GM18870 (cell line): ENCODE data around the gene PPP2R2B.

ENCODE experiments used
- ATAC-seq: cut with Tn5 transposase; IDR thresholded peaks from one replicate; pipeline ENCODE4 v1.9.1; 2021; ENCODE audit warnings: moderate library complexity; ENCODE audit not compliant: unreplicated experiment

PPP2R2B gene

DNA sequence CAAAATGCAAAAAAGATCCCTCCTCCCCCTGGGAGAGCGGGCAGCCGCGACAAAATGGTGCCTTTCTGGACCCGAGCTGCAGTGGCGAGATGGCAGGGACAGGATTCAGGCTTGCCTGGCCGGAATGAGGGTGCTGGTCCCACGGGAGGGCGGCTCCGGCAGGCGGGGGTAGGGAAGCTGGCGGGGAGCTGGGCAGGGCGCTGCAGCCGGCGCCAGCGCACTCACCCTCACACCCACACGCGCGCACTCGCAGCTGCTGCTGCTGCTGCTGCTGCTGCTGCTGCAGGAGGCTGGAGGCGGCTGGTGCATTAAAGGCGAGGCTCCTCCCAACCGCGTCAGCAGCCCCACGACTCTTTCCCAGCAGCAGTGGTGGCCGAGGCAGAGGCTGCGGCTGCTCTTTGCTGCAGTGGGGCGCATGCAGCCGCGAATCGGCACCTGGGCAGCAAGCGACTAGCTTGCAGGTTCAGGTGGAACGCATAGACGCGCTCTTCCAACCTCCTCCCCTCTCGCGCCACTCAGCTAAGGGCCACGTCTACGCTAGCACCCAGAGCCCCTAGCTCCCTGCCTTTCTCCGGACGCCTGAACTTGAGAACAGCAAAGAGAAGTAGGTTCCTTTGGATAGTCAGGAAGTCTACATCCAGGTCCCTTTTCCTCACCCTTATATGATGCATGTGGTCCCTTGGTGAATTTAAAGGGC lies at the start of gene PPP2R2B:
TSS of gene PPP2R2B (minus strand) at position 282 of the 697 bp plus-strand sequence.
- no peak for ATAC-seq

GRCh38 chr5:146924132-146924531 lies 45.6 kb upstream of the PPP2R2B start:
- ATAC-seq, result no peak

DNA sequence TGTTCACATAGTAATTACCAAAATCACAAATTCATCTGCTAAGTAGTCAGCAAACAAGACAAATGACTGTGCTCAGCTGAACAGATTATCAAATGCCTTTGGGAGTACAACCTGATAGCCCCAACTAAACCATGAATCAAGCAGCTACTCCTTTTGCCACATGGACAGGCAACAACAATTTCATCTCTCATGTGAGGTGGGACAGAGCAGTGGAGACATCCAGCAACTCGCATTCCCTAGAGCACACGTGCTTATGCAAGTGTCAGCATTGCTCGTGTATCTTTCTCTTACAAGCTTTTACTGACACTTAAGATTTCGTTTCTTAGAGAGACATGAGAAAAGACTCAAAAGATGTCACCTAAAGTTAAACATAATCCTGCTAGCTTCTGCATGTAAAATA lies 42.7 kb upstream of the PPP2R2B start:
- ATAC-seq, result no peak

- no peak for ATAC-seq
Observed at GRCh38 chr5:146920351-146920881, 41.9 kb upstream of the PPP2R2B start.

GRCh38 chr5:146919304-146919703 lies 40.7 kb upstream of the PPP2R2B start:
- no peak for ATAC-seq

- ATAC-seq, result no peak
Observed at GRCh38 chr5:146917931-146918330, 39.4 kb upstream of the PPP2R2B start.

- ATAC-seq, result no peak
Observed at GRCh38 chr5:146912874-146913273, 34.3 kb upstream of the PPP2R2B start.

DNA sequence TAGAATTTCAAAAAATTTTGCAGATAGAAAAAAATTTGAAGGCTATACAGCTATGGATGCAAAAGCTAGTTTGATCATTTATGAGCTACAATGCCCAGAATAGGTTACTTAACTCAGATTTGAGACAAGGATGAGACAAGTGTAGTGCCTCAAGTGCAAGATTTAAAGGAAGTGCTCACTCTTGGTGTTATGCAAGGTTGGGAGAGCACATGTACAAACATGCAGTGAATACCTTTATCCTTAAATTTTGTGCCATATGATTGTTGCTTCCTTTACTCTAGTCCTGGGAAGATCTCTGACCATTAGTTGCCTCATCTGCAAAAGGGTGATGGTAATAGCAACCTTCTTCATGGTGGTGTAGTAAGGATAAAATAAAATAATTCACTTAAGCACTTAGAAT lies 31.7 kb upstream of the PPP2R2B start:
- no peak for ATAC-seq

DNA sequence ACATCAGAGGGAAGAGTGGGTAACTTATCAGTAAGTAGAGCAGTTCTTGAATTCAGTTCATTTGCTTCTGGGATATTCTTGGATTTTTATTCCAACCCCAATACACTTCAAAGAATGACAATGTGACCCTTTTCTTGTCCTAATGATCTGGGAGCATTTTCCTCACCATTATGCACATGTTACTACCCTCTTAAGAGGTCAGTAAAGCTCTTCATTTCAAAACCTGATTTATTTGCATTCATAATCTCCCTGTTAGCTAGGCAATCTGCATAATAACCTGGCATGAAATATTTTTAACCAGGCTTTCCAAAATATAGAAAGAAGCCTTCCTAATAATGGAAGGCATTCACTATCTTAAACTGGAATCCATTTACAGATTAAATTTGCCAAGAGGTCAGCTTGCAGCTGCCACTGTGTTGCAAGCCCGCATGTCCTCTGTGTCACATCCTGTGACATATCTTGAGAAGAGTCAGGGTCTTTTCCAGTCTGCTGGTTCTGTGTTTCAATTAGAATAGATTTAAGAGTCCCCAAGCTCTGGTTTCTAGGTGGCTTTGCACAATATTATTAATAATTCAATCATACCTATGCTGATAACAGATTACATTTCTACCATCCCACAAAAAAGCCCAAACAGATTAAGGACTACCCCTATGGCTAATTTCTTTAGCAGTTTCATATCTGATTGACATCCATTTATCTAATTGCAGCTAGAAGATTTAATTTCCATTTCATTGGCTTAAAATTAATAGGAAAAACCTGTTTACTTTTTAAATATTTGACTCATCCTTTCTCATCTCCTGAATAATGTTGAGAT lies 30.9 kb upstream of the PPP2R2B start:
- ATAC-seq, result no peak

- ATAC-seq, result no peak
Observed at GRCh38 chr5:146906803-146907202, 28.2 kb upstream of the PPP2R2B start.

GRCh38 chr5:146904890-146905289 lies 26.3 kb upstream of the PPP2R2B start:
- no peak for ATAC-seq

GRCh38 chr5:146903789-146904188 lies 25.2 kb upstream of the PPP2R2B start:
- ATAC-seq, result no peak

DNA sequence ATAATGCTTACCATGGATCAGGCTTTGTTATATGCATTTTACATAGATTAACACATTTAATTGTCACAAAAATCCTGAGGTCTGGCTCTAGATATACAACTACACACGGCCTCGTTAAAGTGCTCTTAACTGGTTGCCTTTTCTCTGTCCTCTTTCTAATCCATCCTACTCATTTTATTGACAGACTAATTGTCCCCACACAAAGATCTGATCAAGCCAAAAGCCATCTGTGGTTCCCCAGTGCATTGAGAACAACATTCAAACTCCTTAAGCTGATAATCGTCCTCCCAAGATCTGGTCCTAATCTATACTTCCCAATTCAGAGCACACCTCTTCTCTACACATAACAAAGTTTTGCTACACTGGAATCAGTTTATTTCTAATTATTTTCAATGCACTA lies 23.9 kb upstream of the PPP2R2B start:
- ATAC-seq, result no peak

- no peak for ATAC-seq
Observed at GRCh38 chr5:146897061-146897460, 18.5 kb upstream of the PPP2R2B start.

DNA sequence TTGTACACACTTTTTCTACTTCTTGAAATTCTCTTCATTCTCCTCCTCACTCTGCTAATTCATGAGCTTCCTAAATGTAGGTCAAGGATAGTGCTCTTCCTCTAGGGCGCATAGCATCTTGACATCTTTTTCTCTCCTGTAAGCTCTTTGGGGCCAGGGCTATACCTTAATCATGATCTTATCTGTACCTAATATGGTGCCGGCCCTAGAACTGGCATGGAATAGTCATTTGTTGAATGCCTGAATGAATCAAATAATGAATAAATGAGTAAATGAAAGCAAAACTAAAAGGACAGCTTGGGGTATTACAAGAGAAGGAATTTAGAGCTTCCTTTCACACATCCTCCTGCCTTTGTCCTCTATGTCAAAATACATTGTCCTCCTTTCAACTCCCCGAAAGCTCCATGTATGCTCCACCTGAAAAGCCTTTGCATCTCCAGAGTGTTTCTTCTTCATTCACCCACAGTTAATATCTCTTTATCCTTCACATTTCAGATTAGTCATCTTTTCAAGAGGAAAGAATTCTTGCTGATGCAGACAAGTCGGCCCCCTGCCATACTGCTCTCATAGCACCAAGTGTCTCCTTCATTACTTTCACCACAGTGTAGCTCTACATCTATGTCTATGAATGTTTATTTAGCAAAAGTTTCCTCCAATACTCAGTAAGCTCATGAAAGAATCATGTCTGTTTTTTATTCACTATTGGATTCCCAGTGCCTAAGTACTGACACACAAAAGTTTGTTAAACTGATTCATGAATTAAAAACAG lies 16.4 kb upstream of the PPP2R2B start:
- ATAC-seq, result no peak

DNA sequence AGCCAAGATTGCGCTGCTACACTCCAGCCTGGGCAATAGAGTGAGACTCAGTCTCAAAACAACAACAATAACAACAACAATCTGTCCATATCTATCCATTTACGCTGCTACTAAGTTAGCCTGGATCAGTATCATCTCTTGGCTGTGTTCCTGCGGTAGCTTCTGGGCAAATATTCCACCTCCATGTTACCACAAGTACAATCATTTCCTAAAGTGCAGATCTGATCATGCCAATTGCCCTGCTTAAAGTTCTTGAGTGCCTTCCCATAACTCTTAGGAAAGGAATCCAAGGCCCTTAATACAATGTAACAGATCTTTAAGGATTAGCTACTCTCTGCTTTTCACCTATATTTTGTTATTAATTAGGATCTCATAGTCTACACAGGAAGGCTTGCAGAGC lies 15.4 kb upstream of the PPP2R2B start:
- no peak for ATAC-seq

DNA sequence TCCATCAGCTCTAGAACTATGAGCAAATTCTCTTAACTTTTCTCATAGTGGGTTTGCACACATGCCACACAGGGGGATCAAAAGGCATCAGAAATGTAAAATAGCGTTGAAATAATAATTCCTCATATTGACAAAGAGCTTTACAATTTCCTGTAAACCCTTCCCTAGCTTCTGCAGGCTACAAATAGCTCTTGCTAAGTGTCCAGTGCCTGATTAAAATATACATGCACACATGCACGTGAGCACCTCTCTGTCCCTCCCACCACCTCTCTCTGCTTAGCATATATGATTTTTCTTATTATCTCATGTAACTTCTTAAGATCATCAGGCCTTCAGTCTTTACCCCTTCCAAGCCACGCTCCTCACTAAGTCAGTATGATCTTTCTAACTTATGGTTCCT lies 13.7 kb upstream of the PPP2R2B start:
- no peak for ATAC-seq

DNA sequence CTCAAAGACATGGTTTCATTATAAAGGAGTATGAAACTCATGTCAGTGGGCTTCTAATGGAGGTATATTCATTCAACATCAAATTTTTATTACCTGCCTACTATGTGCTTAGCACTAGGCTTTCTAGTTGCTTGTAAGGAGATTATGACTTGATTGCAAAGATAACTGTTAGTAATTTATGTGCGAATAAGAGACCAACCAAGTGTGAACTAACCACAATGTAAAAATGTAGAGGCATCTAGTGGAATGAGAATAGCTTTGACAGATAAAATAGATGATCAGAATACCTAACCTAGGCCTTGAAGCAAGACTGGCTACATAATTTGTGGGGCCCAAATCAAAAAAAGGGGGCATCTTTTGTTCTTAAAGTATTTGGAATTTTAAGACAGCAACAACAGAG lies 13.0 kb upstream of the PPP2R2B start:
- no peak for ATAC-seq

DNA sequence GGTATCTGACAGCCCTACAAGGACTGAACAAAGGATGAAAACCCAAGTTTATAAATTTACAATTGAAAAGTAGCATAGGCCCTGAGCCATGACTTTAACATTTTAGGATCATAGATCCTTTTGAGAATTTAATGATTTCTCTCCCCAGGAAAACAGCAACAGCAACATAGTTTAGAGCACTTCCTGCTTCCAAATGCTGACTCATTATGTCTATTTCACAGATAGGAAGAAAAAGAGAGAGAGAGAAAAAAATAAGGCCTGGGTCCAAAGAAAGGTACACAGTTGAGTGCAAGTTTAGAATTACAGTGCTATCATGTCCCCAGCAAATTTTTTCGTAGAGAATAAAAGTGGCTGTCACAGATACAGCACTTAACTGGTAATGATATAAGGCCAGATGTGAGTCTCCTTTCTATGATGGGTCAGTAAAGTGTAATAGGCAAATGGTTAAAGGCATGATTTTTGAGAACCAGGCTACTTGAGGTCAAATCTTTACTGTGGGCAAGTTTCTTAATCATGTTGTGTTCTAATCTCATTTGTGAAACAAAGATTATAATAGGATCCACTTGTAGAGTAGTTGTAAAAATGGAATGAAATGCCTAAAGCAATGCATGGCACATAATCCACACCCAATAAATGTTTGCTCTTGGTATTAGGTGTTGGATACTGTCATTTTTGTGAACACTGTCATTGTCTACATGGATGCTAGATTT lies 12.3 kb upstream of the PPP2R2B start:
- ATAC-seq, result no peak

GRCh38 chr5:146890066-146890465 lies 11.5 kb upstream of the PPP2R2B start:
- no peak for ATAC-seq

GRCh38 chr5:146889169-146889568 lies 10.6 kb upstream of the PPP2R2B start:
- ATAC-seq, result no peak
